Spleen (tissue), 7 donors: ENCODE results near the gene ATE1.

ENCODE experiments used
- CTCF ChIP-seq, 11 experiments: fragments of 200-600 bp in 7 of 11; fragments of 450-650 bp in 4 of 11; sonication (generic) in 4 of 11; IDR thresholded peaks in 8 of 11; conservative IDR thresholded peaks in 3 of 11; 1 replicate in 7 of 11; 2 replicates in 4 of 11; pipeline versions ENCODE4 v1.4.0 to v1.8.0; 2016 to 2021; ENCODE audit warnings: antibody characterized with exemption in 11 of 11, inconsistent platforms in 4 of 11, mild to moderate bottlenecking in 1 of 11
- POLR2A ChIP-seq, 3 donors: fragments of 450-650 bp; IDR thresholded peaks; one replicate each; pipeline ENCODE4 v1.5.1; 2017; ENCODE audit warnings: antibody characterized with exemption in 3 of 3, mild to moderate bottlenecking in 1 of 3
- POLR2AphosphoS5 ChIP-seq, 3 donors: sonication (generic); formaldehyde crosslinking; IDR thresholded peaks; one replicate each; pipeline ENCODE4 v1.5.1; 2017; ENCODE audit warnings: antibody characterized with exemption in 3 of 3
- donor health status: DM: no; HTN: no; CAD: no; lungs with moderate emphysema.
- donor health status: DM: no; HTN: no; CAD: no.
- donor health status: DM: no; HTN: no; CAD: no.

GRCh38 chr10:121812031-121812430 lies 115.8 kb downstream of the ATE1 start:
- TF ChIP-seq CTCF (IDR thresholded peaks at IDR 0.05 in 8 of 11, conservative IDR thresholded peaks at IDR 0.05 in 3 of 11) (no peak), POLR2A (IDR thresholded peaks at IDR 0.05) (no peak), POLR2AphosphoS5 (IDR thresholded peaks at IDR 0.05) (no peak)
